OCI-LY1 (cell line): Measurements from ENCODE around the gene CREG2.

ENCODE experiments used
- H2AFZ ChIP-seq: fragments of 200-600 bp; sonication (generic), shearing (Covaris generic); 2 replicates; pipeline ENCODE4 v1.6.0; 2014; ENCODE audit warnings: antibody characterized with exemption, mild to moderate bottlenecking, low read length
- H3F3A ChIP-seq: fragments of 200-600 bp; sonication (generic), shearing (Covaris generic); 2 replicates; pipeline ENCODE4 v1.6.0; 2014; ENCODE audit warnings: mild to moderate bottlenecking, antibody characterized with exemption, low read length, moderate library complexity; ENCODE audit not compliant: insufficient read depth
- H3K27ac ChIP-seq: fragments of 200-600 bp; sonication (generic); 2 replicates; pipeline ENCODE4 v1.5.1; 2014; ENCODE audit warnings: low read length, mixed run types, mild to moderate bottlenecking, low read depth; ENCODE audit not compliant: poor library complexity, severe bottlenecking
- H3K27me3 ChIP-seq: fragments of 200-600 bp; sonication (generic); 2 replicates; pipeline ENCODE4 v1.6.0; 2014; ENCODE audit warnings: antibody characterized with exemption, mild to moderate bottlenecking, low read length, moderate library complexity; ENCODE audit not compliant: insufficient read depth
- H3K36me3 ChIP-seq: fragments of 200-600 bp; sonication (generic); 2 replicates; pipeline ENCODE4 v1.6.1; 2014; ENCODE audit warnings: mild to moderate bottlenecking, antibody characterized with exemption, low read length, moderate library complexity, mixed read lengths; ENCODE audit not compliant: insufficient read depth
- H3K4me1 ChIP-seq: fragments of 200-600 bp; sonication (generic); 2 replicates; pipeline ENCODE4 v1.5.1; 2014; ENCODE audit warnings: mild to moderate bottlenecking, low read length, moderate library complexity; ENCODE audit not compliant: insufficient read depth, severe bottlenecking
- H3K4me2 ChIP-seq: fragments of 200-600 bp; sonication (generic), shearing (Covaris generic); 2 replicates; pipeline ENCODE4 v1.6.1; 2014; ENCODE audit warnings: low read length
- H3K4me3 ChIP-seq: fragments of 200-600 bp; sonication (generic); 2 replicates; pipeline ENCODE4 v1.5.1; 2014; ENCODE audit warnings: low read length, low read depth, mild to moderate bottlenecking, mixed read lengths; ENCODE audit not compliant: poor library complexity, severe bottlenecking
- H3K79me2 ChIP-seq: fragments of 200-600 bp; shearing (Covaris generic); 2 replicates; pipeline ENCODE4 v1.6.1; 2016; ENCODE audit warnings: mixed run types, low read length, mixed read lengths; ENCODE audit not compliant: insufficient read depth
- H3K9ac ChIP-seq: fragments of 200-600 bp; sonication (generic), shearing (Covaris generic); 2 replicates; pipeline ENCODE4 v1.6.1; 2014; ENCODE audit warnings: mild to moderate bottlenecking, low read length, mixed read lengths
- H3K9me2 ChIP-seq: fragments of 200-600 bp; sonication (generic), shearing (Covaris generic); 2 replicates; pipeline ENCODE4 v1.6.1; 2014; ENCODE audit warnings: low read depth, mild to moderate bottlenecking, low read length, mixed read lengths
- H3K9me3 ChIP-seq: fragments of 200-600 bp; shearing (Covaris generic); 2 replicates; pipeline ENCODE4 v1.6.1; 2014; ENCODE audit warnings: low read length, mixed read lengths
- H4K20me1 ChIP-seq: fragments of 200-600 bp; sonication (generic), shearing (Covaris generic); 2 replicates; pipeline ENCODE4 v1.6.0; 2016; ENCODE audit warnings: mild to moderate bottlenecking, low read length; ENCODE audit not compliant: insufficient read depth
- EZH2 ChIP-seq: fragments of 200-600 bp; sonication (generic), shearing (Covaris generic); IDR thresholded peaks from 2 replicates; pipeline ENCODE4 v1.8.0; 2017; ENCODE audit warnings: borderline replicate concordance, mixed run types, mild to moderate bottlenecking, antibody characterized with exemption, low read length, moderate library complexity, mixed read lengths
- TF ChIP-seq, protein P1 (sequence below): fragments of 200-600 bp; sonication (generic), shearing (Covaris generic); IDR thresholded peaks from 2 replicates; pipeline ENCODE4 v1.5.1; 2017; ENCODE audit warnings: mild to moderate bottlenecking, antibody characterized with exemption, low read length, moderate library complexity, mixed read lengths

Gene CREG2

DNA sequence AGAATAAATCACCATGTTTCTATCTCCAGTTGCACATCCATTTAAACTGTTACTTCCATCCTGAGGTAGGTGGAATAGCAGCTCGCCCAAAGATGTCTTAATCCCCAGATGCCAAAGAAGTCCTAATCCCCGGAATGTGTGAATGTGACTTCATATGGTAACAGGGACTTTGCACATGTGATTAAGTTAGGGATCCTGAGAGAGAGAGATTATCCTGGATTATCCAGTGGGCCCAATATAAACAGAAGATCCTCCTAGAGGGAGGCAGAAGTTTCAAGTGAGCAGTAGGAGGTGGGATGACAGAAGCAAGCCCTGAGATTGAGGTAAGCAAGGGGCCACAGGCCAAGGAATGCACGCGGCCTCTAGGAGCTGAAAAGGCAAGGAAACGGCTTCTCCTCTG is 19.8 kb downstream of the CREG2 start:
- H3K9me2 ChIP-seq: no peaks in the 10 kb centered on the region
- H3F3A ChIP-seq: no peaks in the 10 kb centered on the region
- no peak overlapping the region for H3K27ac ChIP-seq
- H3K9ac ChIP-seq: no peak overlapping the region
- no peaks in the 10 kb centered on the region for H3K9me3 ChIP-seq
- H3K27me3 ChIP-seq: no peaks in the 10 kb centered on the region
- no peaks in the 10 kb centered on the region for H3K4me1 ChIP-seq
- H3K79me2 ChIP-seq: no peaks in the 10 kb centered on the region
- no peak overlapping the region for H3K4me2 ChIP-seq
- no peak overlapping the region for H3K4me3 ChIP-seq
- no peaks in the 10 kb centered on the region for H4K20me1 ChIP-seq
- H2AFZ ChIP-seq: no peak overlapping the region
- no peak for TF ChIP-seq EZH2
- TF ChIP-seq, protein P1, sequence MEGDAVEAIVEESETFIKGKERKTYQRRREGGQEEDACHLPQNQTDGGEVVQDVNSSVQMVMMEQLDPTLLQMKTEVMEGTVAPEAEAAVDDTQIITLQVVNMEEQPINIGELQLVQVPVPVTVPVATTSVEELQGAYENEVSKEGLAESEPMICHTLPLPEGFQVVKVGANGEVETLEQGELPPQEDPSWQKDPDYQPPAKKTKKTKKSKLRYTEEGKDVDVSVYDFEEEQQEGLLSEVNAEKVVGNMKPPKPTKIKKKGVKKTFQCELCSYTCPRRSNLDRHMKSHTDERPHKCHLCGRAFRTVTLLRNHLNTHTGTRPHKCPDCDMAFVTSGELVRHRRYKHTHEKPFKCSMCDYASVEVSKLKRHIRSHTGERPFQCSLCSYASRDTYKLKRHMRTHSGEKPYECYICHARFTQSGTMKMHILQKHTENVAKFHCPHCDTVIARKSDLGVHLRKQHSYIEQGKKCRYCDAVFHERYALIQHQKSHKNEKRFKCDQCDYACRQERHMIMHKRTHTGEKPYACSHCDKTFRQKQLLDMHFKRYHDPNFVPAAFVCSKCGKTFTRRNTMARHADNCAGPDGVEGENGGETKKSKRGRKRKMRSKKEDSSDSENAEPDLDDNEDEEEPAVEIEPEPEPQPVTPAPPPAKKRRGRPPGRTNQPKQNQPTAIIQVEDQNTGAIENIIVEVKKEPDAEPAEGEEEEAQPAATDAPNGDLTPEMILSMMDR: no peak
- H3K36me3 ChIP-seq: no peaks in the 10 kb centered on the region

DNA sequence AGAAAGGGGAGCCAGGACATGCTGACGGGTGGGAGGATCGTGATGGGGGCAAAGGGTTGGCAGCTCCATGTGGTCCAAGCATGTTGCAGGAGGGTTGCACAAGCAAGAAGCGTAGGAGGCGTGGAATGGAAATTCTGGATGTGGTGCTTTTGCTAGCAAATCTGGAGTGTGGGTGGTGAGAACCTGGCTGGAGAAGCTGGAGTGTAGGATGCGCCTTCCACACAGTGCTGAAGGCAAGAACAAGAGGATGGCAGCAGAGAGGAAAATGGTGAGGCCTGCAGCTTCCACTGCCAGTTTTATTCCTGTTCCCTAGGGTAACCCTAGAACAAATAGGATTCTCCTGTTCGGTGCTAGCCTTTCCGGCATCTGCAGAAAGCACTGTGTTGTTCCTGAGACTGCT is 22.4 kb downstream of the CREG2 start:
- Histone ChIP-seq H3K9me3 (no peaks in the 10 kb centered on the region), H3K4me2 (no peak overlapping the region), H3K9me2 (no peaks in the 10 kb centered on the region), H4K20me1 (no peaks in the 10 kb centered on the region), H3K27me3 (no peaks in the 10 kb centered on the region), H3K9ac (no peak overlapping the region), H3F3A (no peaks in the 10 kb centered on the region), H3K4me3 (no peak overlapping the region), H2AFZ (no peak overlapping the region), H3K79me2 (no peaks in the 10 kb centered on the region), H3K27ac (no peak overlapping the region), H3K4me1 (no peaks in the 10 kb centered on the region), H3K36me3 (no peaks in the 10 kb centered on the region)
- no peak for TF ChIP-seq EZH2
- TF ChIP-seq, protein P1: no peak

DNA sequence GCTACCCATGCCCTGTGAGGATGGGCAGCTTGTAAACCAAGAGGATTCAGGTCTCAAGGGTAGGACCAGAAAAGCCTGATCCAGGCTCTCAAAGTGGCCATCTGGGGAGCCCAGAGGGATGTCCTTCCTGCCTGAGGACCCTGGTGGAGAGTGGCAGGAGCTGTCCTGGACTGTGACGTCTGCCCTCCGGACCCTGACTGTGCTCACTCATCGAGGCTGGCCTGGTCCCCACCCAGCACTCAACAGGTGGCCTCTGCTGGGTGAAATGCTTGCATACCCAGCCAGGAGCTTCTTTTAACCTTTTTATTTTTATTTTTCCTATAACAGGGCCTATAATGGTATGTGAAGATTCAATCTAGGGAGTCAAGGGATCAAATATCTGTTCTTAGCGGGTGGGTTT is 24.5 kb downstream of the CREG2 start:
- Histone ChIP-seq H3K79me2 (no peaks in the 10 kb centered on the region), H3K9me2 (no peaks in the 10 kb centered on the region), H3K9me3 (no peaks in the 10 kb centered on the region), H3K9ac (no peak overlapping the region), H3K4me2 (no peak overlapping the region), H3K36me3 (no peaks in the 10 kb centered on the region), H3K4me3 (no peak overlapping the region), H3K27ac (no peak overlapping the region), H2AFZ (no peak overlapping the region), H3F3A (no peaks in the 10 kb centered on the region), H3K27me3 (no peaks in the 10 kb centered on the region), H4K20me1 (no peaks in the 10 kb centered on the region), H3K4me1 (no peaks in the 10 kb centered on the region)
- TF ChIP-seq, protein P1: no peak
- TF ChIP-seq EZH2: no peak
